LHCN-M2 (cell line): ENCODE results near the gene FLAD1. TPM values are rescaled to one million over a fixed set of nuclear protein-coding genes. Genes with fewer than 3 reads are reported as not detected.

ENCODE experiments used
- DNase-seq: peaks from one replicate; pipeline ENCODE4 v3.0.0-alpha.2; 2012; ENCODE audit warnings: low read depth
- total RNA-seq: library from RNA; depleted of rRNA; stranded (reverse); fragments of >200 nt; gene quantifications from 2 replicates; pipeline ENCODE4 v1.2.3, GENCODE V29; 2014

The FLAD1 gene
- total RNA-seq, 1 experiment from 2014 or later, result 30.9 TPM

GRCh38 chr1:155014709-155015508 lies 31.8 kb downstream of the FLAD1 start:
- no peak for DNase-seq

DNA sequence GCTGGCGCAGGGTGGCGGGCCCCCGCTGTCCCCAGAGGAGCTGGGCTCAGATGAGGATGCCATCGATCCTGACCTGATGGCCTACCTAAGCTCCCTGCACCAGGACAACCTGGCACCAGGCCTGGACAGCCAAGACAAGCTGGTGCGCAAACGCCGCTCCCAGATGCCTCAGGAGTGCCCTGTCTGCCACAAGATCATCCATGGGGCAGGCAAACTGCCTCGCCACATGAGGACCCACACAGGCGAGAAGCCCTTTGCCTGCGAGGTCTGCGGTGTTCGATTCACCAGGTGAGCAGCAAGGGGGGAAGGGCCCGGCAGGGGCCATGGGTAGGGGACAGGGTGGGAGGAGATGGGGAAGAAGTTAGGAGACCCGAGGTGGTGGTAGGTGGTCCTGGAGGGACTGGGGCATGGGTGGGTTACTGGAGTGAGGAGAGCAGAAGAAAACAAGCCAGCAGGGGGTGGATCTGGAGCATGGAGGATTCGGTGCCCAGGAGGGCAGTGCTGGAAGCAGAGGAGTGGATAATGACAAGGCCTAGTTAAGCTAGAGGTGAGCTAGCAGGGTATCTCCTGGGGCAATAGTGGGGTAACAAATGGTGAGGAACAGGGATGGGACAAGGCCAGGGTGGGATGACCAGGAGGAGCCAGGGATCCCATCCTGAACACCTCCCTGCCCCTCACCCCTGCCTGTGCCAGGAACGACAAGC lies 32.5 kb downstream of the FLAD1 start:
- no peak for DNase-seq

DNA sequence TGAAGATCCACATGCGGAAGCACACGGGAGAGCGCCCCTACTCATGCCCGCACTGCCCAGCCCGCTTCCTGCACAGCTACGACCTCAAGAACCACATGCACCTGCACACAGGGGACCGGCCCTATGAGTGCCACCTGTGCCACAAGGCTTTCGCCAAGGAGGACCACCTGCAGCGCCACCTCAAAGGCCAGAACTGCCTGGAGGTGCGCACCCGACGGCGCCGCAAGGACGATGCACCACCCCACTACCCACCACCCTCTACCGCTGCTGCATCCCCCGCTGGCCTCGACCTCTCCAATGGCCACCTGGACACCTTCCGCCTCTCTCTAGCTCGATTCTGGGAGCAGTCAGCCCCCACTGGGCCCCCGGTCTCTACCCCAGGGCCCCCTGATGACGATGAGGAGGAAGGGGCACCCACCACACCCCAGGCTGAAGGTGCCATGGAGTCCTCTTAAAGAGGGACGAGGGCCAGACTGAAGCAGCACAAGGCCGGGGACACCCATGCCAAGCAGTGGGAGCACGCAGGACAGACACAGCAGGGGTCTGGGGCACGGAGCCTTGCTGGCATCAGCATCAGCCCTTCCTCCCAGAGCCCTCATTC lies 33.2 kb downstream of the FLAD1 start:
- no peak for DNase-seq

- DNase-seq, result peak; percentile 90
Observed at GRCh38 chr1:155017041-155017945, 34.1 kb downstream of the FLAD1 start.

DNA sequence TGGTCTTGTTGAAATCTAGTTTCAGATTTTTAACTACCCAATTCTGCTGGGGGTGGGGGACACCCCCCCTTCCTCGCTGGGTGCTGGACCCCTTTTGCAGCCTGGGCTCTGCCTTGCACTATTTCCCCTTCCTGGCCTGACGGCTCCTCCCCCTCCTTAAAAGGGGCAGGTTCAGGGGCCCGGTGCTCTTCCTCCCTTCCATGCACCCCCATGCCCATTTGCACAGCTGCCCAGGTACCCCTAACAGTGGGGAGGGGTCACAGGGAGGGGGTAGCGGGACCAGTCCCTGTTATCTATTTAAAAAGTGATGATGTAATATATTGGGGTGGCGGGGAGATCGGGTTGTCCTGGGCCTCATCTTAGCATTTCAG lies 34.8 kb downstream of the FLAD1 start:
- no peak for DNase-seq

- DNase-seq, result peak; percentile 68
Observed at GRCh38 chr1:155018617-155019348, 35.6 kb downstream of the FLAD1 start.

GRCh38 chr1:155019377-155020245 lies 36.5 kb downstream of the FLAD1 start:
- DNase-seq, result no peak

DNA sequence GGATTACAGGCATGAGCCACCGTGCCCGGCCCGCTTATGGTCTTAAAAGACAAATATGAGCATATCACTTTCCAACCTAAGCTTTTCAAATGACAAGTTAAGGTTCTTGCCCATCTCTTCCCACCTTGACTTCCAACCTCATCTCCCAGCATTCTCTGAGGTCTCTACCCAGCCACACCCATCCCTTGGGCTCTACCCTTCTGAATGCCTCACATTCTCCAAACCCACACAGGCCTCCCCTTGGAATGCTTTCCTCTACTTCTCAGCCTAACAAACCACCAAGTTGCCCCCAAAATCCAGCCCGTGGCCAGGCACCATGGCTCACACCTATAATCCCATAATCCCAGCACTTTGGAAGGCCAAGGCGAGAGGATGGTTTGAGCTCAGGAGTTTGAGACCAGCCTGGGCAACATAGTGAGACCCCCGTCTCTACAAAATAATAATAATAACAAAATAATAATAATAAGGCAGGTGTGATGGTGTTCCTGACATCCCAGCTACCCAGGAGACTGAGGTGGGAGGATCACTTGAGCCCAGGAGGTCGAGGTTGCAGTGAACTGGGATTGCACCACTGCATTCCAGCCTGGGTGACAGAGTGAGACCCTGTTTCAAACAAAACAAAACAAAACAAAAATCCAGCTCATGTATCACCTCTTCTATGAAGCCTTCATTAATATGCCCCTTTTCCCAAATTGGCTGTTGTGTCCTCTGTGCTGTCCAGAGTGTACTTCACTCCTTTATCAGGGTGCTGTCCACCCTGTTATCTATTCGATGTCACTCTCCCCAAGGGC lies 39.2 kb downstream of the FLAD1 start:
- DNase-seq, result no peak

DNA sequence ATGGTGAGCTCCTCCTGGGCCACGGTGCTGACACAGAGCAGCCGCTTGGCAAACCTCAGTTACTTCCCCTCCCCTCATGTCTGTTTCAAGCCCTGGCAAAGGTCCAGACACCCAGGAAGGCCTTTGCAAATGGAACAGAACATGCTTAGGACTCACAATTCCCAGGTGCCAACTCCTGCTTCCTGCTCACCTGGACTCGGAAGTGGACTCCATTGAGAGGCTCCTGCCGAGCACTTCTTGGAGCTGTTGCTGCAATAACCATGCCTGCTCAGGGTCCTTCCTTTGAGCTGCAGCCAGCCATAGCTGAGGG lies 39.7 kb downstream of the FLAD1 start:
- DNase-seq, result no peak

- DNase-seq, result no peak
Observed at GRCh38 chr1:155023627-155024026, 40.5 kb downstream of the FLAD1 start.

DNA sequence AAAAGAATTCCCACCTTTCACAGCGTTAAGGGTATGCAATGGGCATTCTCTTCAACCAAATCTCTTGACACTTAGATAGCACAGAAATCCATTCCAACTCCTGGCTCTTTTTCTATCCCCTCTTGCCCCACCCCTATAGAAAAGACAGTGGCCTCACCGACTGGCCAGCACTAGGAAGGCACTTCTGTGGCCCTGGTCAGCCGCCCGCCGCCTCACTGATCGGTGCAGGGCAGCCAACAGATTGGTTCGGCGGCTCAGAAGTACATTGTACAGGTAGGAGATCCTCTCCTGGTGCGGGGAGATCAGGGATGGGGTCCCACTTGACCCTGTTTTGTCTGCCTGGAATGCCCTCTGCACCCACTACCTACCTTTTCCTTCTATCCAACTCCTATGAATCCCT lies 41.2 kb downstream of the FLAD1 start:
- no peak for DNase-seq

- DNase-seq, result no peak
Observed at GRCh38 chr1:155026154-155026553, 43.0 kb downstream of the FLAD1 start.

DNA sequence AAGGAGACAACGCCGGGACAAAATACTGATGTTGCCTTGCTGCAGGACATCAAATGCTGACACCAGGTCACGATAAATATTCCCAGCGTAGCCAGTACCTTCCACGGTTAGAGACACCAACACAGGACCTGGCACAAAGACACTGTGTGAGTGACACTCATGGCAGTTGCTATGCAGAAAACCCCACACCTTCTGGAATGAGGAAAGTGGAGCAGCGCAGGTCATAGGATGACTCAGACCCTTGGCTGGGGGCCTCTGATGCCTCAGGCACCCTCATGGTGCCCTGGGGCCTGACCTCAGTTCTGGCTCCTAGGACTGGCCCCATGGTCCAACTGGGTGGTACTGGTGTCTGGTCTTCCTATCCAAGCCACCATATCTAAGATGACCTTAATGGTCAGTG lies 43.4 kb downstream of the FLAD1 start:
- peak; percentile 12 for DNase-seq

DNA sequence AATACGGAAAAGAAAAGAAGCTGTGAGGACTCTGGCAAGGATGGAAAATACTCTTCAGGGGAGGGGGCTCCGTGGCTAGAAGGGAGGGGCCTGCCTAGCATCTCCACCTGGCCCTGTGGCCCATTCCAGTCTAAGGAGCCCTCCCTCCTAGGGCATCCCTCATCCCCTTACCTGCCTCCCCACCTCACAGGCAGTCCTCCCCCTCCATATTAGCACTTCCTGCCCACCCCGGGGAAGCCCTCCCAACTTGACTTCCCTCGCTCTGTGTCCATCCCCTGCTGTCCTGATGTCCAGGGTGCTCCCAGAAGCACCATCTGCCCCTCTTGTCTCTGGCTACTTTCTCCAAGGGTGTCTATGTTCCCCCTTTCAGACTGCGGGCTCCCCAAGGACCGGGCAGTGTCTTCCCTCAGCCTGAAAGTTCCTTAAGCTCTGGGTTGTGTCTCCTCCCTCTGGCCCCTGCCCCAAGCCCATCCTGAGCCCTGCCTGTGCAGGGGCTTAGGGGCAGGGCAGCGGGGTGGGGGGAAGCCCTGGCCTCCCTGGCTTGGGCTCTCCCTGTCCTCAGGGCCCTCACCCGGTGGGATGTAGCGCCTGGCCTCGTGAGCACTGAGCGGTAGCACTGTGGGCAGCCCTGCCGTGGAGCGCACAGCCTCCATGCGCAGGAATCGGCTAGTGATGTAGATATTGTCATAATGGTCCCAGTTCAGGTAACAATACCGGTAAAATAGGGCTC lies 46.5 kb downstream of the FLAD1 start:
- no peak for DNase-seq

- no peak for DNase-seq
Observed at GRCh38 chr1:155030243-155030795, 47.2 kb downstream of the FLAD1 start.

DNA sequence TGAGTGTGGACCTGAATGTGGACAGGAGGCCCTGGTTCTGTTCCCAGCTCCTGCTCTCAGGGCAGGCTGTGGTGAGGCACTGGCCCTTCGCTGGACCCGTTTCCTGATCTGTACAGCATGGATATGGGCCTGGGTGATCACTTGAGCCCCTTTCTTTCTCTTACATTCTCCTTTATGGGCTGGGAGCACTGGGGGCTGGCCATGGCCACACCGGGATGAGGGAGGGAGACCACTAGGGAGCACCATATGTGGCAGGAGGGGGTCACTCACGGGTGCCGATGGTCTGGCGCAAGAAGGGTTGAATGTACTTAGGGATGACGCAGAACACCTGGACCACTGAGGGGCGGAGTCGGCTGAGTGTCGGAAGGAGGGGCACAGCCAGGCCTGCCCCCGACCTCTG lies 47.8 kb downstream of the FLAD1 start:
- no peak for DNase-seq

DNA sequence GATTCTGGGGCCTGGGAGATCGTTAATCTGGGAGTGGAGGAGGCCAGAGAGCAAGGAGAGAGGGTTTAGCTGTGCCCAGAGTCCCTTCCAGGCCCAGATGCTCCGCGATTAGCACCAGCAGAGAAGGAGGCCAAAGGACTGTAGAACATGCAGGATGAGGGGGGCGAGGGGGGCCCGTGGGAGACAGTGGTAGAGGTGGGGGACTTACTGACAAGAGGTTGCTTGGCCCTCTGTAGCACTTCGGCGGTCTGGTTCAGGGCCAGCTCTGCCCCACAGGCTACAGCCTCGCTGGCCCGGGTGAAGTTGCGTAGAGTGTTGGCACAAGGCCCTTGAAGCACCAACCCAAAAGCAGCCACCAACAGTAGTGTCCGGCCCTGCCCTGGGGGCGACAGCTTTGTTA lies 49.7 kb downstream of the FLAD1 start:
- no peak for DNase-seq

DNA sequence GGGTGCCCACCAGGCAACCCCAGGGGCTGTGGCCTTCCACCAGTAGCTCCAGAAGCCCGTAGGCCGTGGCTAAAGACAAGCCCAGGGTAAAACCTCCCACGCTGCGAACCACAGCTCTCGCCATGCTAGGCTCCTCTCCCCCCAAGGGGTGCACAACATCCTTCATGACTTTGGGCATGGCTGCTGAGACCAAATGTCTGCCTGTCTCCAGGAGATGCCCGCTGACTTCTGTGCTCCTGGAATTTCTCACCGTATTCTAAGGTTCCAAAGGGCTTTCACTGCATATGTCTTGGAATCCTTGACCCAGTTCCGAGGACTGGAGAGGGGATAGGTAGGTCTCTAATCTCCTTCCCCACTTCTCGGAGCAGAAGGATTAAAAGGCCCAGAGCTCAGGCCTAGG lies 50.4 kb downstream of the FLAD1 start, which contains the start of the genes DCST1 and DCST2:
DCST1 (plus strand) TSS at position 301 of the 400 bp plus-strand sequence. CDS start 213 bp downstream, outside the sequence.
DCST2 (minus strand) TSS at position 258 of the 400 bp plus-strand sequence; CDS start at position 178, 80 bp downstream.
- no peak for DNase-seq
